ENCODE measurements around the gene ADRM1.

ADRM1 gene

GRCh38 chr20:62285722-62286121 is 17.1 kb upstream of the ADRM1 start:
- H3K4me3 ChIP-seq (ENCODE audit: low read length) = no peak overlapping the region
- DNase-seq (ENCODE audit: low read depth) = no peak
- no peak for TF ChIP-seq CTCF (conservative IDR thresholded peaks at IDR 0.05; ENCODE audit: low read depth, low read length)

DNA sequence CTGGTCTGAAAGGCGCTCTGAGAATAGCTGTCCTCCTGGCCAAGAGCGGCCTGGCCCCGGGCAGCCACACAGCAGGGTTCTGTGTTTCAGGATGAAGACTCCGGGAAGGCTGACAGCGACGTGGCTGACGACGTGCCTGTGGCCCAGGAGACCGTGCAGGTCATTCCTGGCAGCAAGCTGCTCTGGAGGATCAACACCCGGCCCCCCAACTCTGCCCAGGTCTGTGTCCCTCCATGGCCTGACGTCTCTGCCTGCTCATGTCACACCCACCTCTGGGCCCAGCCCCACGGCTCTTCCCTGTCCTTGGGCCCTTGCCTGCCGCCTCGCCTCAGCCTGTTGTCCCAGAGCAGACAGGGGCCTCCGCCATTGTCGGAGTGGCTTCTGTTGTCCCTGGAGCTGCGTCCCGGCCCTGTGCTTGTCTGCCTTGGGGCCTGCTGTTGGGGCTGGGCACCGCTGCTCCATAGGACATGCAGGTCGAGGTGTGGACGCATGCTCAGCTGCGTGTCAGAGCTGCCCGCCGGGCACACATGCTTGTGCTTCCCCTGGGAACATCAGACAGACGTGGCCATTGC is 16.2 kb upstream of the ADRM1 start:
- TF ChIP-seq CTCF (conservative IDR thresholded peaks at IDR 0.05; ENCODE audit: low read depth, low read length) = no peak
- no peak for DNase-seq (ENCODE audit: low read depth)

DNA sequence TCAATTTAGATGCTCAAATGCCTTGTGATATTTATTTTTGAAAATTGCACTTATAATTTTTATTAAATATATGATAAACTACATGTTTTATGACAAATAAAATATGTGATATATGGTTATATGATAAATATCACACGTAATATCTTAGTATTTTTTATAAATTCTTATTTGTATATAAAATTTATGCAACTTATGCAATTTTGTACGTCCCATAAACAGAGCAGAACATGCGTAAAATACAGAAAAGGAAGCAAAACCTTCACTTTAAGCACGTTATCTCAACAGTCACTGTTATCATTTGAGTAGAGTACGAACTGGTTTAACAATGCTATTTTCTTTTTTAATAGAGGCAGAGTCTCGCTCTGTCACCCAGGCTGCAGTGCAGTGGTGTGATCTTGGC is 15.7 kb upstream of the ADRM1 start:
- H3K4me3 ChIP-seq (ENCODE audit: low read length) = no peak overlapping the region

More for the DNA sequence above, 16.2 kb upstream of the ADRM1 start:
- H3K4me3 ChIP-seq (ENCODE audit: low read length) = no peak overlapping the region

GRCh38 chr20:62287759-62288534 is 14.8 kb upstream of the ADRM1 start:
- DNase-seq (ENCODE audit: low read depth) = no peak
- H3K4me3 ChIP-seq (ENCODE audit: low read length) = no peak overlapping the region
- TF ChIP-seq CTCF (conservative IDR thresholded peaks at IDR 0.05; ENCODE audit: low read depth, low read length) = no peak

More for the DNA sequence above, 15.7 kb upstream of the ADRM1 start:
- no peak for TF ChIP-seq CTCF (conservative IDR thresholded peaks at IDR 0.05; ENCODE audit: low read depth, low read length)
- DNase-seq (ENCODE audit: low read depth) = no peak

DNA sequence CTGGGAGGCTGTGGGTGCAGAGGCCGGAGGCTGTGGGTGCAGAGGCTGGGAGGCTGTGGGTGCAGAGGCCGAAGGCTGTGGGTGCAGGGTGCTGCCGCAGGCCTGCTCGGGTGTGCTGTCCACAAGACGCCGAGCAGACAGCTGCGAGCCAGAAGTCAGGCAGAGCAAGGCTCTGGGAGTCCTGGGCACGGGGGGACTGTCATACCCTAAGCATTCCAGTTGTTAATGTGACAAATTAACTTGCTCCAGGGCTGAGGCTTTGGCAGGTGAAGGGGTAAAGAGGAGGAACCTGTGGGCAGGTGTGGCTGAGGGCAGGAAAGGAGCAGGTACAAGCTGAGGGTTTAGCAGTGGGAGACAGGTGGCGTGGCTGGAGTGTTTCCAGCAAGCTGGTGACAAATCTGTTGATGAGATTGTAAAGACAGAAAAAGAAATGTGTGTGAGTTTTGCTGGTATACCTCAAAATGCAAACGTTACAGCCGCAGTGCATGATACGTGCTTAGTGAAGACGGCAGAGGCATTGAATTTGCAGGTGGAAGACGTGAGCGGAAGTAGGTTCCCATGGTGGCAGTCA is 14.2 kb upstream of the ADRM1 start:
- H3K4me3 ChIP-seq (ENCODE audit: low read length) = no peak overlapping the region
- TF ChIP-seq CTCF (conservative IDR thresholded peaks at IDR 0.05; ENCODE audit: low read depth, low read length) = no peak
- no peak for DNase-seq (ENCODE audit: low read depth)

GRCh38 chr20:62289131-62289530 is 13.7 kb upstream of the ADRM1 start:
- no peak for TF ChIP-seq CTCF (conservative IDR thresholded peaks at IDR 0.05; ENCODE audit: low read depth, low read length)
- H3K4me3 ChIP-seq (ENCODE audit: low read length) = no peak overlapping the region
- DNase-seq (ENCODE audit: low read depth) = no peak

DNA sequence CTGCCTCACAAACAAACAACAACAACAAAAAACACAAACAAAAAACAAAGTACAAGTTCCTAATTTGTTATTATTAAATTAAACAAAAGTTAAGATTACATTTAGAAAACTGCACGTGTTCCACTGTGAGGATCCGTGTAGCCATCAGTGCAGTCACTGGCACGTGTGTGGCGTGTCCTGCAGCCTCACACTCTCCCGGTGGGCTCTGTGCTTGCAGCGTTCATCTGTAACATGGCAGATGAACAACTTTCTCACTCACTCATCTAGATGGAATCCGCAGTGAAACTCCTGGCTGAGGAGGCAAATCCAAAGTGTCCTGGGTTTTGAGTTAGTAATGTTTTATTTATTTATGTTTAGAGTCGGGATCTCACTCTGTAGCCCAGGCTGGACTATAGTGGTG is 12.9 kb upstream of the ADRM1 start:
- no peak for DNase-seq (ENCODE audit: low read depth)
- H3K4me3 ChIP-seq (ENCODE audit: low read length) = no peak overlapping the region
- no peak for TF ChIP-seq CTCF (conservative IDR thresholded peaks at IDR 0.05; ENCODE audit: low read depth, low read length)
